ENCODE results near the gene CLSTN3. TPM values are rescaled to one million over a fixed set of nuclear protein-coding genes. Genes with fewer than 3 reads are reported as not detected.
A peak's percentile ranks its signal among the peaks of the same experiment; 100 is the strongest.
"Not testable (repeated sequence)": the region's sequence is repeated elsewhere in the genome, so short reads cannot be mapped to it uniquely, and the experiment has no call there.

Gene CLSTN3
- total RNA-seq, 2 experiments from 2014 or later: 74.0 to 74.1 TPM

- ChIA-PET POLR2A (no interaction called here), CTCF (interaction anchor here (0.8 to 1.5 kb wide), 3 partner anchors 10 to 52 kb away, joined by 3 to 5 read pairs (median 3); partner anchors contain the start of gene C1RL)
- Mint-ChIP-seq H3K9me3 (no peaks in the 10 kb centered on the region), H3K27ac (no peak overlapping the region), H3K36me3 (ENCODE audit: low read depth) (peaks cover 8% of the 10 kb centered on the region), H3K4me1 (peaks cover 8% of the 10 kb centered on the region), H3K27me3 (peaks cover 4% of the 10 kb centered on the region), H3K4me3 (no peak overlapping the region)
- DNase-seq: no peak
Measured at GRCh38 chr12:7096006-7096932, 33.9 kb upstream of the CLSTN3 start.

GRCh38 chr12:7096979-7097378 lies 33.2 kb upstream of the CLSTN3 start:
- POLR2A ChIA-PET: no interaction called here
- peaks cover 4% of the 10 kb centered on the region for H3K27me3 Mint-ChIP-seq
- H3K27ac Mint-ChIP-seq: no peak overlapping the region
- CTCF ChIA-PET: no interaction called here
- no peak overlapping the region for H3K4me3 Mint-ChIP-seq
- no peaks in the 10 kb centered on the region for H3K9me3 Mint-ChIP-seq
- peaks cover 8% of the 10 kb centered on the region for H3K36me3 Mint-ChIP-seq (ENCODE audit: low read depth)
- peaks cover 7% of the 10 kb centered on the region for H3K4me1 Mint-ChIP-seq
- no peak for DNase-seq

- ChIA-PET CTCF (interaction anchor here (1.6 kb wide), 1 partner anchor 10 kb away, joined by 5 read pairs; the partner anchor contains the start of gene C1RL), POLR2A (no interaction called here)
- H3K27me3 Mint-ChIP-seq: no peaks in the 10 kb centered on the region
- H3K4me3 Mint-ChIP-seq: no peak overlapping the region
- H3K9me3 Mint-ChIP-seq: no peaks in the 10 kb centered on the region
- peaks cover 24% of the 10 kb centered on the region for H3K36me3 Mint-ChIP-seq (ENCODE audit: low read depth)
- H3K27ac Mint-ChIP-seq: no peak overlapping the region
- H3K4me1 Mint-ChIP-seq: peaks cover 24% of the 10 kb centered on the region
- no peak for DNase-seq
Measured at GRCh38 chr12:7099290-7099996, 30.7 kb upstream of the CLSTN3 start.

- Mint-ChIP-seq H3K4me1 (peaks cover 24% of the 10 kb centered on the region), H3K9me3 (no peaks in the 10 kb centered on the region), H3K36me3 (ENCODE audit: low read depth) (peaks cover 31% of the 10 kb centered on the region), H3K4me3 (no peak overlapping the region), H3K27me3 (no peaks in the 10 kb centered on the region), H3K27ac (no peak overlapping the region)
- ChIA-PET CTCF (interaction anchor here (1.6 kb wide), 1 partner anchor 9 kb away, joined by 5 read pairs; the partner anchor contains the start of gene C1RL), POLR2A (no interaction called here)
- DNase-seq: no peak
Measured at GRCh38 chr12:7100239-7100638, 29.9 kb upstream of the CLSTN3 start.

GRCh38 chr12:7101047-7101693 lies 29.0 kb upstream of the CLSTN3 start:
- Mint-ChIP-seq H3K9me3 (peaks cover 8% of the 10 kb centered on the region), H3K4me3 (no peak overlapping the region), H3K27me3 (no peaks in the 10 kb centered on the region), H3K27ac (peak overlapping the region; percentile 36), H3K4me1 (peaks cover 33% of the 10 kb centered on the region), H3K36me3 (ENCODE audit: low read depth) (peaks cover 40% of the 10 kb centered on the region)
- ChIA-PET CTCF (interaction anchor here (1.3 kb wide), 1 partner anchor 229 kb away, joined by 3 read pairs; the partner anchor contains the start of gene SPSB2), POLR2A (no interaction called here)
- DNase-seq: no peak

GRCh38 chr12:7101694-7102131 lies 28.5 kb upstream of the CLSTN3 start:
- peaks cover 45% of the 10 kb centered on the region for H3K36me3 Mint-ChIP-seq (ENCODE audit: low read depth)
- POLR2A ChIA-PET: no interaction called here
- peak overlapping the region; percentile 36 for H3K27ac Mint-ChIP-seq
- peaks cover 14% of the 10 kb centered on the region for H3K9me3 Mint-ChIP-seq
- CTCF ChIA-PET: interaction anchor here (1.3 to 1.6 kb wide), 2 partner anchors 8 to 229 kb away, joined by 3 to 5 read pairs; partner anchors contain the start of gene SPSB2
- no peak for DNase-seq
- no peak overlapping the region for H3K4me3 Mint-ChIP-seq
- peaks cover 38% of the 10 kb centered on the region for H3K4me1 Mint-ChIP-seq
- no peaks in the 10 kb centered on the region for H3K27me3 Mint-ChIP-seq

- CTCF ChIA-PET: interaction anchor here (0.6 to 1.6 kb wide), 3 partner anchors 9 to 230 kb away, joined by 3 to 5 read pairs (median 3); partner anchors contain the start of gene SPSB2
- peaks cover 48% of the 10 kb centered on the region for H3K36me3 Mint-ChIP-seq (ENCODE audit: low read depth)
- no peak overlapping the region for H3K4me3 Mint-ChIP-seq
- no peaks in the 10 kb centered on the region for H3K27me3 Mint-ChIP-seq
- POLR2A ChIA-PET: no interaction called here
- no peak overlapping the region for H3K27ac Mint-ChIP-seq
- peaks cover 44% of the 10 kb centered on the region for H3K4me1 Mint-ChIP-seq
- DNase-seq: no peak
- H3K9me3 Mint-ChIP-seq: peaks cover 16% of the 10 kb centered on the region
Measured at GRCh38 chr12:7102582-7102981, 27.6 kb upstream of the CLSTN3 start.

- DNase-seq: no peak
- Mint-ChIP-seq H3K36me3 (ENCODE audit: low read depth) (peaks cover 49% of the 10 kb centered on the region), H3K27ac (no peak overlapping the region), H3K27me3 (no peaks in the 10 kb centered on the region), H3K4me3 (no peak overlapping the region), H3K4me1 (peaks cover 54% of the 10 kb centered on the region), H3K9me3 (peaks cover 16% of the 10 kb centered on the region)
- POLR2A ChIA-PET: no interaction called here
- CTCF ChIA-PET: interaction anchor here (0.9 to 1.2 kb wide), 3 partner anchors 9 to 71 kb away, joined by 3 to 4 read pairs (median 4); no protein-coding TSS in a partner anchor
Measured at GRCh38 chr12:7103837-7104584, 26.2 kb upstream of the CLSTN3 start.

GRCh38 chr12:7106082-7106481 lies 24.1 kb upstream of the CLSTN3 start:
- DNase-seq: no peak
- Mint-ChIP-seq H3K4me3 (no peak overlapping the region), H3K9me3 (peaks cover 16% of the 10 kb centered on the region), H3K4me1 (peaks cover 71% of the 10 kb centered on the region), H3K27ac (no peak overlapping the region), H3K27me3 (no peaks in the 10 kb centered on the region), H3K36me3 (ENCODE audit: low read depth) (peaks cover 48% of the 10 kb centered on the region)
- CTCF ChIA-PET: interaction anchor here (1.0 kb wide), 1 partner anchor 11 kb away, joined by 3 read pairs; no protein-coding TSS in a partner anchor
- POLR2A ChIA-PET: no interaction called here

GRCh38 chr12:7107181-7107580 lies 23.0 kb upstream of the CLSTN3 start:
- peak overlapping the region; percentile 20 for H3K4me3 Mint-ChIP-seq
- not testable (repeated sequence) for DNase-seq, H3K27ac Mint-ChIP-seq, H3K27me3 Mint-ChIP-seq
- H3K9me3 Mint-ChIP-seq: peaks cover 16% of the 10 kb centered on the region
- CTCF ChIA-PET: interaction anchor here (0.6 to 3.4 kb wide), 13 partner anchors 11 to 1589 kb away, joined by 3 to 14 read pairs (median 4); partner anchors contain the start of genes C12orf57, COPS7A, LPCAT3 and PEX5
- H3K36me3 Mint-ChIP-seq (ENCODE audit: low read depth): peaks cover 50% of the 10 kb centered on the region
- POLR2A ChIA-PET: interaction anchor here (1.0 to 2.7 kb wide), 2 partner anchors 161 to 163 kb away, joined by 3 to 28 read pairs; partner anchors contain the start of genes C12orf57 and RNU7-1
- peaks cover 74% of the 10 kb centered on the region for H3K4me1 Mint-ChIP-seq

- Mint-ChIP-seq H3K4me1 (peaks cover 73% of the 10 kb centered on the region), H3K4me3 (peak overlapping the region; percentile 96), H3K27me3 (no peaks in the 10 kb centered on the region), H3K27ac (peak overlapping the region; percentile 96), H3K9me3 (peaks cover 16% of the 10 kb centered on the region), H3K36me3 (ENCODE audit: low read depth) (peaks cover 46% of the 10 kb centered on the region)
- POLR2A ChIA-PET: interaction anchor here (0.5 to 2.7 kb wide), 4 partner anchors 162 to 973 kb away, joined by 3 to 28 read pairs (median 4); partner anchors contain the start of genes C12orf57 and RNU7-1
- CTCF ChIA-PET: interaction anchor here (0.9 to 3.4 kb wide), 13 partner anchors 10 to 384 kb away, joined by 3 to 18 read pairs (median 4); partner anchors contain the start of genes C12orf57, COPS7A, LPCAT3 and RNU7-1
- no peak for DNase-seq
Measured at GRCh38 chr12:7107636-7108002, 22.6 kb upstream of the CLSTN3 start.

All from activated CD4-positive, alpha-beta T cell treated with anti-CD3 and anti-CD28 coated beads, Interleukin-2, amount 10 ng/mL, durations not matched to agents 7 days and 5 days (primary cell).